Neural progenitor cell (in vitro differentiated cells): ENCODE results near the gene WDR77. TPM values are rescaled to one million over a fixed set of nuclear protein-coding genes. Genes with fewer than 3 reads are reported as not detected.

Experiments used
- DNase-seq: peaks from one replicate; pipeline ENCODE4 v3.0.0-alpha.2; 2016; ENCODE audit warnings: low spot score
- H2AFZ ChIP-seq: fragments of 200-600 bp; sonication (generic); replicated peaks from 2 replicates; pipeline ENCODE4 v1.6.1; 2016; ENCODE audit warnings: antibody characterized with exemption
- H3F3A ChIP-seq: fragments of 200-600 bp; sonication (generic); 2 replicates; pipeline ENCODE4 v1.6.1; 2016; ENCODE audit warnings: antibody characterized with exemption, low read depth
- H3K27ac ChIP-seq: fragments of 200-600 bp; sonication (generic); 2 replicates; pipeline ENCODE4 v1.5.1; 2016; ENCODE audit warnings: mild to moderate bottlenecking
- H3K27me3 ChIP-seq: fragments of 200-600 bp; sonication (generic); 2 replicates; pipeline ENCODE4 v1.6.1; 2016; ENCODE audit warnings: mild to moderate bottlenecking, moderate library complexity
- H3K36me3 ChIP-seq: fragments of 200-600 bp; sonication (generic); 2 replicates; pipeline ENCODE4 v1.5.1; 2016
- H3K4me1 ChIP-seq: fragments of 200-600 bp; sonication (generic); 2 replicates; pipeline ENCODE4 v1.6.1; 2016; ENCODE audit warnings: mixed run types
- H3K4me2 ChIP-seq: fragments of 200-600 bp; sonication (generic); 2 replicates; pipeline ENCODE4 v1.6.1; 2016
- H3K4me3 ChIP-seq: fragments of 200-600 bp; sonication (generic); 2 replicates; pipeline ENCODE4 v1.5.1; 2016
- H3K79me2 ChIP-seq: fragments of 200-600 bp; sonication (generic); 2 replicates; pipeline ENCODE4 v1.6.1; 2016; ENCODE audit warnings: low read depth
- H3K9ac ChIP-seq: fragments of 200-600 bp; sonication (generic); 2 replicates; pipeline ENCODE4 v1.6.1; 2016
- H3K9me3 ChIP-seq: fragments of 200-600 bp; sonication (generic); 2 replicates; pipeline ENCODE4 v1.5.1; 2016; ENCODE audit warnings: low read depth
- H4K20me1 ChIP-seq: fragments of 200-600 bp; sonication (generic); 2 replicates; pipeline ENCODE4 v1.6.1; 2016; ENCODE audit warnings: low read depth
- H3K27ac Mint-ChIP-seq: 3 replicates; pipeline ENCODE4 v1.8.0; 2021; ENCODE audit warnings: mixed read lengths
- H3K27me3 Mint-ChIP-seq: 2 replicates; pipeline ENCODE4 v1.8.0; 2022; ENCODE audit warnings: low read depth, mild to moderate bottlenecking, inconsistent platforms, moderate library complexity, mixed read lengths; ENCODE audit not compliant: insufficient read depth
- H3K36me3 Mint-ChIP-seq: 3 replicates; pipeline ENCODE4 v1.8.0; 2021; ENCODE audit warnings: mixed read lengths
- H3K4me1 Mint-ChIP-seq: 3 replicates; pipeline ENCODE4 v1.8.0; 2021; ENCODE audit warnings: mixed read lengths
- H3K4me3 Mint-ChIP-seq: 3 replicates; pipeline ENCODE4 v1.8.0; 2021; ENCODE audit warnings: mild to moderate bottlenecking, moderate library complexity, mixed read lengths
- H3K9me3 Mint-ChIP-seq: 3 replicates; pipeline ENCODE4 v1.8.0; 2020; ENCODE audit warnings: mixed read lengths
- CTCF ChIP-seq: fragments of 200-600 bp; sonication (generic); IDR thresholded peaks from 2 replicates; pipeline ENCODE4 v1.5.1; 2017; ENCODE audit warnings: antibody characterized with exemption, mild to moderate bottlenecking
- EZH2 ChIP-seq: fragments of 200-600 bp; sonication (generic); IDR thresholded peaks from 2 replicates; pipeline ENCODE4 v1.6.1; 2017; ENCODE audit warnings: antibody characterized with exemption, mild to moderate bottlenecking, moderate library complexity
- EZH2phosphoT487 ChIP-seq: fragments of 200-600 bp; sonication (generic); IDR thresholded peaks from 2 replicates; pipeline ENCODE4 v1.6.1; 2017; ENCODE audit warnings: antibody characterized with exemption
- total RNA-seq: library from RNA; depleted of rRNA; stranded (reverse); fragments of >200 nt; gene quantifications from 2 replicates; pipeline ENCODE4 v1.2.3, GENCODE V29; 2015; ENCODE audit warnings: low replicate concordance

WDR77 gene
- total RNA-seq, 1 donor from 2014 or later = 73.3 TPM

GRCh38 chr1:111469539-111469938, 20.5 kb upstream of the WDR77 start:
- no peaks in the 10 kb centered on the region for H3K36me3 ChIP-seq
- H3K4me2 ChIP-seq = no peak overlapping the region
- H3K9ac ChIP-seq = no peak overlapping the region
- Mint-ChIP-seq H3K4me3 (no peak overlapping the region), H3K27ac (no peak overlapping the region), H3K27me3 (no peaks in the 10 kb centered on the region), H3K36me3 (no peaks in the 10 kb centered on the region), H3K4me1 (no peaks in the 10 kb centered on the region), H3K9me3 (no peaks in the 10 kb centered on the region)
- no peaks in the 10 kb centered on the region for H3K9me3 ChIP-seq
- no peak overlapping the region for H3K27ac ChIP-seq
- H3K27me3 ChIP-seq = no peaks in the 10 kb centered on the region
- no peaks in the 10 kb centered on the region for H3K4me1 ChIP-seq
- no peak overlapping the region for H2AFZ ChIP-seq
- no peak for DNase-seq
- no peak for TF ChIP-seq CTCF
- no peaks in the 10 kb centered on the region for H4K20me1 ChIP-seq
- no peaks in the 10 kb centered on the region for H3K79me2 ChIP-seq
- no peaks in the 10 kb centered on the region for H3F3A ChIP-seq
- H3K4me3 ChIP-seq = no peak overlapping the region

- H3F3A ChIP-seq = no peaks in the 10 kb centered on the region
- Mint-ChIP-seq H3K27me3 (no peaks in the 10 kb centered on the region), H3K9me3 (no peaks in the 10 kb centered on the region), H3K36me3 (no peaks in the 10 kb centered on the region), H3K4me1 (no peaks in the 10 kb centered on the region), H3K4me3 (no peak overlapping the region), H3K27ac (no peak overlapping the region)
- H3K4me3 ChIP-seq = no peak overlapping the region
- no peak overlapping the region for H2AFZ ChIP-seq
- TF ChIP-seq EZH2 = no peak
- TF ChIP-seq EZH2phosphoT487 = no peak
- TF ChIP-seq CTCF = no peak
- H4K20me1 ChIP-seq = no peaks in the 10 kb centered on the region
- H3K4me2 ChIP-seq = no peak overlapping the region
- no peaks in the 10 kb centered on the region for H3K9me3 ChIP-seq
- no peak for DNase-seq
- no peaks in the 10 kb centered on the region for H3K27me3 ChIP-seq
- H3K79me2 ChIP-seq = no peaks in the 10 kb centered on the region
- no peaks in the 10 kb centered on the region for H3K36me3 ChIP-seq
- no peaks in the 10 kb centered on the region for H3K4me1 ChIP-seq
- H3K27ac ChIP-seq = no peak overlapping the region
- no peak overlapping the region for H3K9ac ChIP-seq
Observed at GRCh38 chr1:111468717-111469100, 19.7 kb upstream of the WDR77 start.

- H3K9me3 Mint-ChIP-seq = no peaks in the 10 kb centered on the region
- Histone ChIP-seq H3K36me3 (no peaks in the 10 kb centered on the region), H4K20me1 (no peaks in the 10 kb centered on the region), H3K9me3 (no peaks in the 10 kb centered on the region), H3K9ac (no peak overlapping the region), H3K4me2 (no peak overlapping the region), H3F3A (no peaks in the 10 kb centered on the region), H3K4me3 (no peak overlapping the region), H2AFZ (no peak overlapping the region), H3K27me3 (no peaks in the 10 kb centered on the region), H3K4me1 (no peaks in the 10 kb centered on the region), H3K79me2 (no peaks in the 10 kb centered on the region), H3K27ac (no peak overlapping the region)
- H3K36me3 Mint-ChIP-seq = no peaks in the 10 kb centered on the region
- H3K4me1 Mint-ChIP-seq = no peaks in the 10 kb centered on the region
- no peak for DNase-seq
- TF ChIP-seq CTCF (no peak), EZH2phosphoT487 (no peak), EZH2 (no peak)
- no peak overlapping the region for H3K27ac Mint-ChIP-seq
- H3K4me3 Mint-ChIP-seq = no peak overlapping the region
- no peaks in the 10 kb centered on the region for H3K27me3 Mint-ChIP-seq
Observed at GRCh38 chr1:111467865-111468716, 19.0 kb upstream of the WDR77 start.
